ENCODE results near the gene STIL.
"Not testable (repeated sequence)": the region's sequence is repeated elsewhere in the genome, so short reads cannot be mapped to it uniquely, and the experiment has no call there.

The STIL gene
- total RNA-seq: 10.5 to 26.7 (median 16.7) reads per million in 18 experiments

DNA sequence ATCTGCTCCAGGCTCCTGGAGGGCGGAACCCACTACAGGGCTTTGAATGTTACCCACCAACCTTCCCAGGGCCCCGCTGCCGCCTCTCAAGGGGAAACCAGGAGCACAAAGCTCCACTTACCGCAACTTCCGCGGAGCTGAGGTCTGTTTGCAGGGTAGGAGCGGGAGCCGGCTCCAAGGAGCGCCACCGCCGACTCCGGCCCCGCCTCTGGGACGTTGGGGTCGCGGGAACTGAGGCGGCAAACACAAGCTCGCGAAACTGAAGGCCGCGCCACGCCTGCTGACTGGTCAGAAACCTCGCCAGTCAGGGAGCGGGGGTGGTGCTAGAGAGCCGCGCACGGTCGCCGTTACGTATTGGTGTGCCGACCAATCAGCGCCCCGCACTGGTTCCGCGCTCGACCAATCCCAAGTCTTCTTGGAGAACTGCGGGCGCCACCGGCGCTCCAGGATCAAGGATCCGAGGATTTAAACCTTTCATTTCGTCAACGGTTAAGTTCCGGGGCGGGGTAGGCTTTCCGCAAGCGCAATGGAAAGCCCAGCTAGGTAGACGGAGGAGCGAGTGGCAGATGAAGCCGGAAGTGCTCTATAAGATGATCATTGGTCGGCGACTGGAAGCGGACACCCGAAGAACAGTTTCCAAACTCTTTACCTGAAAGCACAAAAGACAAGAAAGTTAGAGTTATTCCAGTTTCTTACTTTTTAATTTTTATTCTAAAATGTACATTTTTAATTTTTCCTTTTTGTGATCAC, at the start of gene STIL:
Gene STIL, minus strand, starts transcription at position 233 of the 750 bp plus-strand sequence. CDS start 3,828 bp downstream, outside the sequence.
- DNase-seq: peak; percentile 100

DNA sequence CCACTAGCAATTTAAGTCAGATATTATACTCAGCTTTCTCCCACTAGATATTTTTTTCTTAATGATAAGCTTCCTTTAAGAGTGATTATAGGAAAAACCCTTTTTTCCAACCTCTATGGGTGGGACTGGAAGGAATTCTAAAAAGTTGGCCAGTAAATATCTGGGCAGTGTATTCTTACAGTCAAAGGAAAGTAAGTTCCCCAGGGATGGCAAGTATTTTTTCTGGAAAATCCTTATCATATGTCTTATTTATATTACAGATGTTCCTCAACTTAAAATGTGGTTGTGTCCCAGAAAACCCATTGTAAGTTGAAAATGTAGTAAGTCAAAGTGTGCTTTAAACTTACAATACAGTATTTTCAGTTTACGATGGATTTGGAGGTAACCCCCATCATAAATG, 48.9 kb upstream of the STIL start:
- no peak for DNase-seq

DNA sequence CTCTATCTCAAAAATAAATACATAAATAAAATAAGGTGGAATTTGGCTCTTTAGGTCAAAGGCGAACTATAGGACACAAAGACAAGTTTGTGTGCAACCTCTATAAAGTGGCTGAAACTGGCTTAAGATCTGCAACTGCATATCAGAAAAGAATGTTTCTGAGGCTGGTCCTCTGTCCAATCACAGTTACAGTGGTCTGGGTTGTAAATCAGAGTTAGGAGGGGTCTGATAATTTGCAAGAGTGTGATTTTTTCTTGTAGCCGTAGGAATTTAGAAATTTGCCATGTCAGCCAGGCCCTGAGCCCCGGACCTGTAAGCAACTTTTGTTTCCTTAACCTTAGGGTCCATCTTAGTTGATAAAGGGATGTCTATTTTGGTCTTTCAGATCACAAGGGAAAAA, 47.4 kb upstream of the STIL start:
- DNase-seq: no peak

DNA sequence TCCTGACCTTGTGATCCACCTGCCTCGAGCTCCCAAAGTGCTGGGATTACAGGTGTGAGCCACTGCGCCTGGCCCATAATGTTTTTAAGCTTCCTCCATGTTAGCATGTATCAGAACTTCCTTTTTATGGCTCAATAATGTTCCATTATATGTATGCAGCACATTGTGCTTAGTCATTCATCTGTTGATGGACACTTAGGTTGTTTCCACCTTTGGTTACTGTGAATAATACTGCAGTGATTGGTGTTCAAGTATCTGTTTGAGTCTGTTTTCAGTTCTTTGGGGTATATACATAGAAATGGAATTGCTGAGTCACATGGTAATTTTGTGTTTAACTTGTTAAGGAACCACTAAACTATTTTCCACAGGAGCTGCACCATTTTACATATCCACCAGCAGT, 37.4 kb upstream of the STIL start:
- DNase-seq: peak in 1 of 2 donors; percentile 9

DNA sequence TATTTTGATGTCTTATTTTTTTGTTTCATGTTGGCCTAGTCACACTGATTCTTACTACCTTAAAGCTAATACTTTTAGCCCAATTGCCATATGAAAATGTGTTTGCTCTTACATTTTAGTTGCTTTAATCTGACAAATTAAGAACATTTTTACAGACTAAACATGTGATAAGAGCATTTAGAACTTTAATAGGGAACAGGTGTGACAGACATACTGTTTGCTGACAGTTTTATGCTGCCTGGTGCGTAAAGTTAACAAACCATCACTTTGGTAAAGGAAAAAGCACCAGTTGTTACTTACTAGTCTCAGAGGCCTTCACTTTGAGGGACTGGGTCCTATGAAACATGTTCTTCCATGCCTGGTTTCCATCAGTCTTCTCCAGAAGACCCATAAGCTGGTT, 34.3 kb upstream of the STIL start:
- DNase-seq: no peak

DNA sequence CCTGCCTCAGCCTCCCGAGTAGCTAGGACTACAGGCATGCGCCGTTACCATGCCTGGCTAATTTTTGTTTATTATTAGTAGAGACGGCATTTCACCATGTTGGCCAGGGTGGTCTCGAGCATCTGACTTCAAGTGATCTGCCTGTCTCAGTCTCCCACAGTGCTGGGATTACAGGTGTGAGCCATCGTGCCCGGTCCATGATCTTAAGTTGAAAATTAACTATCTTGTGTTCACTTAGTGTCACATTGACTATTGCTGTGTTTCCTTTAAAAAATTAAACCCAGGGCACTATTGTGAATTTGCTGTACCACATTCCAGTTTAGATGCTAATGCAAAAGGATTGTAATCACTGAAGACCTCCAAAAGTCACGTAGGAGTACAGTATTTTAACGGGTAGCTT, 33.8 kb upstream of the STIL start:
- no peak for DNase-seq

DNA sequence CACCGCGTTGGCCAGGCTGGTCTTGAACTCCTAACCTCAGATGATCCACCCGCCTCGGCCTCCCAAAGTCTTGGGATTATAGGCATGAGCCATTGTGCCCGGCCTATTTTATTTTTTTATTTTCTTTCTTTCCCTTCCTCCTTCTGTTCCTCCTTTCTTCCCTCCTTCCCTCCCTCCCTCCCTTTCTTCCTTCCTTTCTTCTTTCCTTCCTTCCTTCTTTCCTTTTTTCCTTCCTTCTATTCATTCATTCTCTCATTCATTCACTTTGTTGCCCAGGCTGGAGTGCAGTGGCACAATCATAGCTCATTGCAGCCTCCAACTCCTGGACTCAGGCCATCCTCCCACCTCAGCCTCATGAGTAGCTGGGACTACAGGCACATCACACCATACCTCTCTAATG, 33.0 kb upstream of the STIL start:
- DNase-seq: not testable (repeated sequence)

DNA sequence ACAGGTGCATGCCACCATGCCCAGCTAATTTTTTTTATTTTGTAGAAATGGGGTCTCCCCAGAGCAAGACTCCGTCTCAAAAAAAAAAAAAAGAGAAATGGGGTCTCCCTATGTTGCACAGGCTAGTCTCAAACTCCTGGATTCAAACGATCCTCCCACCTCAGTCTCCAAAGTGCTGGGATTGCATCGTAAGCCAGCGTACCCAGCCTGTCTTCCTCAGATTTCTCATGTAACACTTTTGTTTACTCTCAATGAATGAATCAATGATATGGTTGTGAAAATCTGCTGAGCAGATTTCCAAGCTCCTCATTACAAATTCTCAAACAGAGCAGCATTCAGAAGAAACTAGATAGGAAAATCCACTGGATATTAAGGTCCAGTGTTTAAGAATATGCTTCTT, 26.3 kb upstream of the STIL start:
- DNase-seq: no peak

DNA sequence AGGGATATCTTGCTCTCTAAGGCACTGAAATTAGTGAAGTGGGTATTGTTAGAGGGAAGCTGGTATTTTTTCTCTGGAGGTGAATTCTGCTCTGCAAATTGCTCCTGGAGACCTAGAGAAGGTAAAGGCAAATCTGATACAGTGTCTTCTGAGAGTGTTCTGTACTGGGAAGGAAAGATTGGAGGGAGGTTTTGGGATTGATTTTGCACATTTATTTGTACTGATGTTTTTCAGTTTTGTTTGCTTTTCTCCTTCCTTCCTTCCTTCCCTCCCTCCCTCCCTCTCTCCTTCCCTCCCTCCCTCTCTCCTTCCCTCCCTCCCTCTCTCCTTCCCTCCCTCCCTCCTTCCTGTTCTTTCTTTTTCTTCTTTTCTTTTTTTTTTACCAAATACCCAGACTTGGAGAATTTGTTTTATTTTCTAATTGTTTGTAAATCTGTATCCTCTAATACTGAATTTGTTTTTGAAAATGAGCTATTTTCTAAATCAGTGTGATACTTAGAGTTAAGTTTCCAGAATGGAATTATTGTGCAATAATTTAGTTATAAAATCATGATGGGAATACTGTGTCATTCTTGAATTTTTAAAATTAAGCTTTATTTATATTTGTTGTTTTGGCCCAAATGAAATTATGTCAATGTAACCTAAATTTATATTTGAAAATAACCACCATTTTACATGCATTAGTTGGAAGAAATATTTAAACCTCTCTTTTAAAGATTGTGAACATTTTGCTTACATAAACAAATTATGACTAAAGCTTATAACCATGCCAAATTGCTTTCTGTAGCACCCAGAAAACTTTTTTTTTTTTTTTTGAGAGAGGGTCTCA, 24.5 kb upstream of the STIL start:
- DNase-seq: no peak

DNA sequence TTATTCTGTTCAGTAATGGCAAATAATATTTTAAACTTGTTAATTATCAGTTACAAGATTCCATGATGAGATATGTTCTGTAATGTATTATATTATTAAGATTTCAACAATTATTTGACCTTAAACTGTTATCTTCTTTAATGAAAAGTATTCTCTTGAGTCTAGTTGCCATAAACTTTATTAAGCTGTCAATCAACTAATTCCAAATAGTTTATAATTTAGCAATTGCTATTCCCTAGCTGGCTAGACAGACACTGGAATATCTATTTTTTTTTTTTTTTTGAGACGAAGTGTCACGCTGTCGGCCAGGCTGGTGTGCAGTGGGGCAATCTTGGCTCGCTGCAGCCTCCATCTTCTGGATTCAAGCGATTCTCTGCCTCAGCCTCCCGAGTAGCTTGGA, 23.4 kb upstream of the STIL start:
- DNase-seq: no peak

DNA sequence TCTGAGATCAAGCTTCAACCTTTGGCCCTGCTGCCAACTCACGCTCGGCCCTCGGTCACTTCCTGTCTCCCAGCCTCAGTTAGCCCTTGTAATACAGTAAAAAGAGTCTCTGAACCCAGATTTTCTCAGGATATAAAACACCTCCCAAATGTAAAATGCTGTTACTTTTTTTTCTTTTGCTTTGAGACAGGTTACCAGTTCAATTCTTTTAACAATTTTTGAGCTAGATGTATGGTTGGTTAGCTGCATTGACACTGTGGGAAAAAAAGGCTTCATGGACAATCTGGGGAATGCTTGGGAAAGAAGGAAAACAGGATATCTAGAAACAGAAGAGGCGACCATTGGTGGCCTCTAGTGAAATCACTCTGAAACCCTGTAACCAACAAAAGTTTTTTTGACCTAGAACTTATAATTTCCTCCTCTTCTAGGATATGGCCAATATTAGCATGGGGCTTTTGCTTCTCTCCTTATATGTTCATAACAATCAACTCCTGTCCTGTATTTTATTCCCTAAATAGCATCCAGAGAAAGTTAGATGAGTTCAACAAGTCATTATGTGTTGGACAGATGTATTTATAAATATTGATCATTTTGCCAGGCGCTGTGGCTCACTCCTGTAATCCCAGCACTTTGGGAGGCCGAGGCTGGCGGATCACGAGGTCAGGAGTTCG, 21.0 kb upstream of the STIL start:
- DNase-seq: no peak

DNA sequence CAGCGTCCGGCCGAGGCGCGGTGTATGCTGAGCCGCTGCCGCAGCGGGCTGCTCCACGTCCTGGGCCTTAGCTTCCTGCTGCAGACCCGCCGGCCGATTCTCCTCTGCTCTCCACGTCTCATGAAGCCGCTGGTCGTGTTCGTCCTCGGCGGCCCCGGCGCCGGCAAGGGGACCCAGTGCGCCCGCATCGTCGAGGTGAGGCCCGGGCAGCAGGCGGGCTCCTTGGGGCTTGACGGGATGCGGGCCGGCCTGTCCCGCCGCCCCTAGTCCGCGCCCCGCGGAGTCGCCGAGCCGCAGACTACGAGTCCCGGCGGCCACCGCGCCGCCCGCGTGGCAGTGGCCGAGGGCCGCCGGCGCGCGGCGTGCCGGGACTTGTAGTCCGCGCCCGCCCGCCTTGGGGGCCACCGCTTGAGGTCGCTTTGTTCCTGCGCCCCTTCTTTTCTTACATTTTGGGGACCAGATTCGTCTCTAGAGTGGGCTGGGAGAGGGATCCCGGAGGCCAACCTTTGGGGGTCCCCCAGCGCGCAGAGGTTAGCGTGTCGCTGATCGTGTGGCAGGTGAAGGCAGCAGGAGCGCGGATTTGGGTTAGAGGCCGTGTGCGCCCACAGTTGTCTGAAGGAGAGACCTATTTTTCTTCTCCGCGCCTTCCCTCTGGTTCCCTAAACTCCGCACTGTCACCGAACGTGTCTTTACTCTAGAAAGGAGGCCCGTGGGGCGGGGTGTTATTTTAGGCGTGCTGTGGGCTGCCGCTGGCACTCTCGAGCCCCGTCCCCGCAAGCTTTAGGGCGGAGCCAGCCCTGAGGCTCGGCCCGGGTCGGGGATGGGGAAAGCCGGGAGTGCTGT, 20.2 kb upstream of the STIL start:
- DNase-seq: peak; percentile 85 to 89

DNA sequence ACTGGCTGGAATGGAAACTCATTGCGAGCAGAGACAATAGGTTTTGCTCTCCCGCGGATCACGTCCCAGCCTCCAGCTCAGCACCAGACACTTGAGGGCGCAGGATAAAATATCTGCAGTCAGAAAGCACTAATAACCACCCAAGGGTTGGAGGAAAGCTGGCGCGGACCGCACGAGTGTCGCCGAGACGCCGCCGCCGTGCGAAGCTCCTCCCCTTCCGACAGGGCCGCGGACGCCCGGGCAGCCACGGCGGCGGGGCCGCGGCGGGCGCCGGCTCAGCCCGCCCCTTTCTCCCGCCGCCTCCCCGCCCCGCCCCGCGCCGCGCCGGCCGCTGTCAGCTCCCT, 19.6 kb upstream of the STIL start, which contains the start of gene CMPK1:
Gene CMPK1, plus strand, starts transcription at position 213 of the 344 bp plus-strand sequence. CDS start 156 bp downstream, outside the sequence.
- DNase-seq: peak; percentile 77 to 87

DNA sequence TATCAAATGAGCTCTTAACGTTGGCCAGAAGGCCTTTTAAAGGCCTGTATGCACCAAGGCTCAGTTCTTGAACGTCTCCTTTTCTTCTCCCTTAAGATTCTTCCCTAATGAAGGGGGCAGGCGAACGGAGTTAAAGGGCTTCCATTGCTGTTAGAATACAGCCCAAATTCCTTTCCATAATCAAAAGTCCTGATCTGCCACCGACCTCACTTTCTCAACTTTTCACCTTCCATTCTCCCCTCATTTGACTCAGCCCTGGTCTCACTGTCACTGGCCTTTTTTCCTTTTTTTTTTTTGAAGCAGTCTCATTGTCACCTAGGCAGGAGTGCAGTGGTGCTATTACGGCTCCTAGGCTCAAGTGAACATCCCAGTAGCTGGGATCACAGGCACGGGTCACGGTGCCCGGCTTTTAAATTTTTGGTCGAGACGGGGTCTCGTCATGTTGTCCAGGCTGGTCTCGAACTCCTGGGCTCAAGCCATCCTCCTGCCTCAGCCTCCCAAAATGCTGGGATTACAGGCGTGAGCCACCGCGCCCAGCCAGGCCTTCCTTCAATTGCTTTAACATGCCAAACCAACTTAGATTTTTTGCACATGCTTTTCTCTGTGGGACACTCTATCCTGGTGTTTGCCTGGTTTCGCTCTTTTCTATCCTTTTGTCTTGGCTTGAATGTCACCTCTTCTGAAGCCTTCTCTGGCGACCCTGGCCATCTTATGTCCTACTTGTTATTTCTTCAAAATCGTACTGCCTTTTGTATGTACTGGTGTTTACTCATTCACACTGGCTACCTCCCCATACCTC, 19.0 kb upstream of the STIL start:
- no peak for DNase-seq

DNA sequence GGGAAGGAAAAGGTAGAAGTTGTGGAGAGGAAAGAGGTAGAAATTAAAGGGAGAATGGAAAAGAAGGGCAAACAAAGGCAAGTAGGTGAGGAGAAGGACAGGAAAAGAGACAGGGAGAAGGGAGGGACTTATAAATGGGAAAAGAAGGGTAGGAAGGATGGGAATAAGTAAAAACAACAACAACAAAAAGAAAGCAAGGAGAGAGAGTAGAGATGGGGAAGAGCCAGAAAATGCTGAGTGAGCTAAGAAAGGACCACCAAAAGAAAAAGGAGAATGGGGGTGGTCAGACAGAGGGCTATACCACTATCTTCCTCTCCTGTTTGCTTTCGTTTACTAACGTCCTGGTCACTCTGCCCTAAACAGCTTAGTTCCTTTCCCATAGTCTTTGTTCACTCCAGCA, 17.9 kb upstream of the STIL start:
- DNase-seq: no peak

DNA sequence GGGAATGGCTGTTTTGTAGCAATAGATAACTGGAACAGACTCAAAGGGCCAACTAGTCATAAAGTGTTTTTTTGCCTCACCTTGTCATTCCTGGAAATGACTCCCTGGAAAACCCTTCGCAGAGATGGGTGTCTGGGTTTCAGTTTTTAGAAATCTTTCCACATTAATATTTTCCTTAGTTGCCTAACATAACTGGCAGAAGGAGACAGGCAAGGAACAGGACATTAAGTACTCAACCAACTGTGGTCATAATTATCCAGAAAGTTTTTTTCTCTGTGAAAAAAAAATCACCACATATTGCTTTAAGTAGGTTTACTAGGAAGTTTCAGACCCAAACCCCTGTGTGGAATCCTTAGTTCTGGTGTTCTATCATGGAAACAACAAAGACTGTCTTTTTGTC, 16.3 kb upstream of the STIL start:
- no peak for DNase-seq

DNA sequence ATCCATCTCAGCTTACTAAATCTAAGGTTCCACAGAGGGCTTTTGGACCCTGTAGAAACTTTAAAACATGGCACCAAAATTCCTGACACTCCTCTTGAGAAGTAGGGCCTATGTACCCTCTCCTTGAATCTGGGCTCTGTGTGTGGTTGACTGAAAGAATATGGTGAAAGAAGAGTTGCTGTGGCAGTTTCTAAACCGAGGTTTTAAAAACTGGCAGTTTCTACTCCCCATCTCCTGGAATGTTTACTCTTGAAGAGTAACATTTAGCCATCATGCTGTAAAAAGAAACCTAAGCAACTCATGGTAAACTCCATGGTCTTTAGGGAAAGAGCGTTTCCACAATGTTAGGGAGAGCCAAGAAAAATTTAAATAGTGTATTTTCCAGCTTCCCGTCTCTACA, 15.0 kb upstream of the STIL start:
- DNase-seq: no peak

DNA sequence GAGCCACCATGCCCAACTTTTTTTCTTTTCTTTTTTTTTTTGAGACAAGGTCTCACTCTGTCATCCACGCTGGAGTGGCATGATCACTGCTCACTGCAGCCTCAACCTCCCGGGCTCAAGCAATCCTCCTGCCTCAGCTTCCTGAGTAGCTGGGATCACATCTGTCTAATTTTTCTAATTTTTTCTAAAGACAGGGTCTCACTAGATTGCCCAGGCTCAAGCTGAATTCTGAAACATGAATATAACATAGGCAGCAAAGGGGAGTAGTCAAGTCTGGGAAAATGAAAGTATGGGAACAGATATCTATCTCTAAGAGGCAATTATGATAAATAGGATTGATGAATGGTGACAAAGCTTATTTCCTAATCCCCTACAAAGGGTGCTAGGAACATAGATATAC, 12.3 kb upstream of the STIL start:
- DNase-seq: no peak

DNA sequence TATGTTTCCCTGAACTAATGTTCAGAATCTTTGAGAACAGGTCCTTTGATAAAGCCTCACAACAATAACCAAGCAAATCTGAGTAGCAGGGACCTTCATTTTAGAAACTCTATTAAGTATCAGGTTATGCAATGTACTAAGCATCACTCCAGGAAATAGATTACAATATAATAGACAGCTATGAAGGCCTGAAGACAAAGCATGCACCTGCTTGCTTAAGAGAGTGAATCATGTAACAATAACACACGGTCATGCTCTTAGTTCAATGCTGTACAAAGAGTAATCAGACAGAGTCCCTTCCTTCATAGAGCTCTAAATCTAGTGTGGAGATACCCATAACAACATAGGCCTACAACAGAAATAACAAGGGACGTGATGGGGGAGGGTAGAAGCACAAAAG, 11.6 kb upstream of the STIL start:
- DNase-seq: no peak

DNA sequence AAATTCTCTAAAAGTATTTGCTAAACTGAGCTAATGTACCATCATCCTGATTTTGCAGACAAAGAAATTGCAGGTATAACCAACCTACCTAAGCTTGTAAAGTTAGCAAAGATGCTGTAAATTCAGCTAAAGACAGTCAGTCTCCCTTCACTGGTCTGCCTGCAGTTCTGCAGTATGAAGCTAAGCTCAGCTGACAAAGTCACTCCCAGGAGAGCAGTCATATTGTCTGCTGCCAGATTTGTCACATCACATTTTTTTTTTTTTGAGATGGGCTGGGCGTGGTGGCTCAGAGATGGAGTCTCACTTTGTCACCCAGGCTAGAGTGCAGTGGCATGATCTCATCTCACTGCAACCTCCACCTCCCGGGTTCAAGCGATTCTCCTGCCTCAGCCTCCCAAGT, 10.7 kb upstream of the STIL start:
- DNase-seq: no peak

DNA sequence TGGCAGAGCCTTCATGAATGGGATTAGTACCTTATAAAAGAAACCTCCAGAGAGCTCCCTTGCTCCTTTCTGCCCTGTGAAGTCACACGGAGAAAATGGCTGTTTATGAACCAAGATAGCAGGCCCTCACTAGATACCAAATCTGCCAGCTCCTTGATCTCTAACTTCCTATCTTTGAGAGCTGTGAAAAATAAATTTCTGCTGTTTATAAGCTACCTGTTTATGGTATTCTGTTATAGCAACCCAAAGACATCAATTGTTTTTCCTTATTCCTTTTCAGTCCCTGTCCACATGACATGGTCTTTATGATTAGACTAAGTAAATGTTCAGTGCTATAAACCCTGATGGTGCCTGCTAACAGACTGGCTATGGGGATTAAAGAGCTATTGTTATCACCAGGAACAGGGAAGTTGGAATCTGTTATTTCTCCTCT, 9.7 kb upstream of the STIL start:
- peak in 1 of 2 donors; percentile 23 for DNase-seq

DNA sequence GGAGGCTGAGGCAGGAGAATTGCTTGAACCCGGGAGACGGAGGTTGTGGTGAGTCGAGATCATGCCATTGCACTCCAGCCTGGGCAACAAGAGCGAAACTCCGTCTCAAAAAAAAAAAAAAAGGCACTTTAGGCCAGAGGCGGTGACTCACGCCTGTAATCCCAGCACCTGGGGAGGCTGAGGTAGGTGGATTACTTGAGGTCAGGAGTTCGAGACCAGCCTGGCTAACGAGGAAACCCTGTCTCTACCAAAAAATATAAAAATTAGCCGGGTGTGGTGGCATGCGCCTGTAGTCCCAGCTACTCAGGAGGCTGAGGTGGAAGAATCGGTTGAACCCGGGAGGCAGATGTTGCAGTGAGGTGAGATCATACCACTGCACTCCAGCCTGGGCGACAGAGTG, 6.0 kb upstream of the STIL start:
- not testable (repeated sequence) for DNase-seq

Measured in inflammatory macrophage (primary cell).